Psoas muscle (tissue), 8 donors: ENCODE data around the gene NFIC. TPM values are rescaled to one million over a fixed set of nuclear protein-coding genes. Genes with fewer than 3 reads are reported as not detected.
A peak's percentile ranks its signal among the peaks of the same experiment; 100 is the strongest.

Source experiments
- ATAC-seq, 4 donors: fragments of 200-7000 bp; cut with Tn5 transposase; one replicate each; pipeline ENCODE4 v1.9.1; 2020; ENCODE audit warnings: moderate library complexity in 3 of 4, mild to moderate bottlenecking in 2 of 4
- DNase-seq, 2 donors: peaks; one replicate each; pipeline ENCODE4 v3.0.0-alpha.2; 2020
- H3K27ac ChIP-seq: fragments of 200-600 bp; one replicate; pipeline ENCODE4 v1.8.0; 2022
- H3K27me3 ChIP-seq, 3 donors: fragments of 200-600 bp in 1 of 3; one replicate each; pipeline versions ENCODE4 v1.6.1 to v1.8.0; 2013 to 2022; ENCODE audit warnings: low read length in 2 of 3, mild to moderate bottlenecking in 2 of 3, moderate library complexity in 1 of 3; ENCODE audit not compliant: insufficient read depth in 3 of 3
- H3K36me3 ChIP-seq, 2 donors: fragments of 200-600 bp in 1 of 2; one replicate each; pipeline versions ENCODE4 v1.6.1 to v1.8.0; 2013 to 2022; ENCODE audit warnings: low read depth in 1 of 2, mild to moderate bottlenecking in 1 of 2, moderate library complexity in 1 of 2; ENCODE audit not compliant: insufficient read depth in 1 of 2
- H3K4me1 ChIP-seq: fragments of 200-600 bp; one replicate; pipeline ENCODE4 v1.8.0; 2022
- H3K4me3 ChIP-seq: fragments of 200-600 bp; one replicate; pipeline ENCODE4 v1.8.0; 2022; ENCODE audit warnings: mild to moderate bottlenecking
- H3K9me3 ChIP-seq: fragments of 200-600 bp; one replicate; pipeline ENCODE4 v1.8.0; 2022
- WGBS, 3 donors: extraction: QIAGEN DNeasy Blood & Tissue Kit; methylation state at CpG; one replicate each; pipeline versions ENCODE4 v1.1.6 to v1.1.7; 2013; 5-methylcytosine and 5-hydroxymethylcytosine counted together
- intact Hi-C, 2 donors: fragments of 100-400 bp; cut with DNase I; formaldehyde crosslinking; loops; one replicate each; pipeline versions ENCODE4 v1.11.0 to v1.14.2; 2022
- polyA plus RNA-seq, 3 donors: library from polyadenylated mRNA; stranded (reverse); fragments of 200-250 nt; gene quantifications; one replicate each; pipeline ENCODE4 v1.2.3, GENCODE V29; 2013
- total RNA-seq, 4 donors: library from RNA; stranded (reverse); fragmentation: NEBNext Ultra II Directional in 2 of 4; extraction: Animal tissue kit (Norgen Biotek cat#: 25700) in 2 of 4; gene quantifications; one replicate each; pipeline versions ENCODE4 v1.2.1 to v1.2.4, GENCODE V29; 2021 to 2023
- TF ChIP-seq, protein P1 (sequence below): fragments of 200-600 bp; IDR thresholded peaks from one replicate; pipeline ENCODE4 v1.8.0; 2022; ENCODE audit warnings: antibody characterized with exemption
- donor health status: healthy with polysubstance abuse.
- donor health status: DM: no; HTN: no; CAD: no; lungs with moderate emphysema.
- donor health status: Bipolar disorder and iron deficiency.
- donor health status: healthy.
- donor health status: DM: yes; HTN: yes; CAD: no.
- donor health status: DM: no; HTN: no; CAD: no.
- donor health status: DM: no; HTN: no; CAD: no.
- donor health status: DM: yes; HTN: yes; CAD: no.

The NFIC gene
- total and polyA plus RNA-seq, 7 donors, result 100.0 to 439 (median 270) TPM

DNA sequence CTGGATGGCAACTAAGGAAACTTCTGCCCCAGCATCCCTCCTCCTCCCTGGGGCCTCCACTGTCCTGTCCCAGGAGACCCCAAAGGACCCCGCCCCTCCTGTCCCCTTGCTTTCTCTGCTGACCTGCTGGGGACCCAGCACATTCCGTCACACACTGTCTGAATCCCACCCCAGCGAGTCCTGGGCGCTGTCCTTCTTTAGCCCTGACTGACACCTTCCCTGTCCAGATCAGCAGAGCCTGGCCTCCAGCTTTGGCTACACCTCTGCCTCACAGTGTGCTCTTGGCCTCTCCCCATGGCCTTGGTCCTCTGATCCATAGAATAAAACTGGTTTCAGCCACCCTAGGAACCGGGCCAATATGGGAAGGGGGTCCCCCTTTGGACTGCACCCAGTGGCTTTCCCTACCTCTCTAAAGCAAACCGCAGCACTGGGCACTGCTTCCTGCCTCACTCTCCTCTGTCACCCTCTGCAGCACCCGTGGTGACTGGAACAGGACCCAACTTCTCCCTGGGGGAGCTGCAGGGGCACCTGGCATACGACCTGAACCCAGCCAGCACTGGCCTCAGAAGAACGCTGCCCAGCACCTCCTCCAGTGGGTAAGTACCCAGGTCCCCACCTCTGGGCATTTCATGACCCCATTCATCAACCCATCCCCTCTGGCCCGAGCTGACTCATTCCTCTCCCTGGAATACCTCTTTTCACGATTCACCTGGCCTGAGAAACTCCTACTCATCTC is 67.6 kb downstream of the NFIC start:
- TF ChIP-seq, protein P1, sequence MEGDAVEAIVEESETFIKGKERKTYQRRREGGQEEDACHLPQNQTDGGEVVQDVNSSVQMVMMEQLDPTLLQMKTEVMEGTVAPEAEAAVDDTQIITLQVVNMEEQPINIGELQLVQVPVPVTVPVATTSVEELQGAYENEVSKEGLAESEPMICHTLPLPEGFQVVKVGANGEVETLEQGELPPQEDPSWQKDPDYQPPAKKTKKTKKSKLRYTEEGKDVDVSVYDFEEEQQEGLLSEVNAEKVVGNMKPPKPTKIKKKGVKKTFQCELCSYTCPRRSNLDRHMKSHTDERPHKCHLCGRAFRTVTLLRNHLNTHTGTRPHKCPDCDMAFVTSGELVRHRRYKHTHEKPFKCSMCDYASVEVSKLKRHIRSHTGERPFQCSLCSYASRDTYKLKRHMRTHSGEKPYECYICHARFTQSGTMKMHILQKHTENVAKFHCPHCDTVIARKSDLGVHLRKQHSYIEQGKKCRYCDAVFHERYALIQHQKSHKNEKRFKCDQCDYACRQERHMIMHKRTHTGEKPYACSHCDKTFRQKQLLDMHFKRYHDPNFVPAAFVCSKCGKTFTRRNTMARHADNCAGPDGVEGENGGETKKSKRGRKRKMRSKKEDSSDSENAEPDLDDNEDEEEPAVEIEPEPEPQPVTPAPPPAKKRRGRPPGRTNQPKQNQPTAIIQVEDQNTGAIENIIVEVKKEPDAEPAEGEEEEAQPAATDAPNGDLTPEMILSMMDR, result no peak
- H3K27me3 ChIP-seq, result no peaks in the 10 kb centered on the region
- 87 to 93% (median 89%) methylated on average over 11 of the region's 11 CpGs for WGBS, 3 donors
- H3K9me3 ChIP-seq, result no peaks in the 10 kb centered on the region
- intact Hi-C loops, result loop anchor here (5.0 kb wide), 1 partner anchor 87 kb away; no protein-coding TSS in a partner anchor
- peaks cover 40% of the 10 kb centered on the region for H3K4me1 ChIP-seq
- peak overlapping the region; percentile 62 for H3K4me3 ChIP-seq
- H3K27ac ChIP-seq, result peak overlapping the region; percentile 90
- DNase-seq (peak in 1 of 2 donors; percentile 50), ATAC-seq (no peak)
- H3K36me3 ChIP-seq, result peaks cover 5 to 71% of the 10 kb centered on the region in 2 donors

DNA sequence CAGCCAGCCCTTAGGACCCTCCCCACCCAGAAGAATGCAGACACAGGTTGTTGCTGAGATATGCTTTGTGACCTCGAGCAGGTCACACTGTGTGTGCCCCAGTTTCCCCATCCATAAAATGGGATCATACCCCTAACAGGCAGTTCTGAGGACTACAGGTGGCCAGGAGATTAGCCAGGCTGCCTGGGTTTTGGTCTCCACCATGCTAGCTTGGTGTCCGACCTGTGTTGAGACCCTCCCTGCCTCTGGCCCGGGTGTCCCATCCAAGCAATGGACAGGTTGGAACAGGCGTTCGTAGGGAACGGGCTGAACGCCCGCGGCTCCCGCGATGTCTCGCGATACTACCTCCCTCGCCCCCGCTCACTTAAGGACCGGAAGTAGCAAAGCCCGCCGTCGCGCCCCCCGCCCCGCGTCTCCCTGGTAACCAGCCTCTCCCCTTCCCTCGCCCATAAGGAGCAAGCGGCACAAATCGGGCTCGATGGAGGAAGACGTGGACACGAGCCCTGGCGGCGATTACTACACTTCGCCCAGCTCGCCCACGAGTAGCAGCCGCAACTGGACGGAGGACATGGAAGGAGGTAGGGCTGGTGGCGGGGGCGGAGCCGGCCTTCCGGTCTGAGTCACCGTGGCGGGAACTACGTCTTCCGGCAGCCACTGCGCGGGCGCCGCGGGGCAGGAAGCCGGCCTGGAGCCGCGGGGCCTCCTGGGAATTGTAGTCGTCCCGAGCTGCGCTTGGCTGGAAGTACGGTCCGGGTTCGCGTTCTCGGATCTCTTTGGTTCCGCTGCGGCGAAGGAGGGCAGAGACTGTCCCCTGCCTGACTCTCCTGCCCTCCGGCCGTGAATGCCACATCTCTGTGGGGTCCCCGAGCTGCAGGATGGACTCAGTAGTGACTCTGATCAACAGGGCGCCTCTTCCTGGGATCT is 68.5 kb downstream of the NFIC start:
- intact Hi-C loops, result loop anchor here (5.0 kb wide), 2 partner anchors 33 to 88 kb away; no protein-coding TSS in a partner anchor
- TF ChIP-seq, protein P1, result no peak
- Histone ChIP-seq H3K4me3 (peak overlapping the region; percentile 62), H3K4me1 (peaks cover 34% of the 10 kb centered on the region), H3K9me3 (no peaks in the 10 kb centered on the region), H3K27me3 (no peaks in the 10 kb centered on the region), H3K36me3 (peaks cover 5 to 77% of the 10 kb centered on the region in 2 donors), H3K27ac (peak overlapping the region; percentile 90)
- peak; percentile 89 to 97 (median 90) for ATAC-seq
- WGBS, 3 donors, result 9 to 16% (median 11%) methylated on average over 54 to 67 of the region's 67 CpGs
- peak; percentile 97 to 99 for DNase-seq

DNA sequence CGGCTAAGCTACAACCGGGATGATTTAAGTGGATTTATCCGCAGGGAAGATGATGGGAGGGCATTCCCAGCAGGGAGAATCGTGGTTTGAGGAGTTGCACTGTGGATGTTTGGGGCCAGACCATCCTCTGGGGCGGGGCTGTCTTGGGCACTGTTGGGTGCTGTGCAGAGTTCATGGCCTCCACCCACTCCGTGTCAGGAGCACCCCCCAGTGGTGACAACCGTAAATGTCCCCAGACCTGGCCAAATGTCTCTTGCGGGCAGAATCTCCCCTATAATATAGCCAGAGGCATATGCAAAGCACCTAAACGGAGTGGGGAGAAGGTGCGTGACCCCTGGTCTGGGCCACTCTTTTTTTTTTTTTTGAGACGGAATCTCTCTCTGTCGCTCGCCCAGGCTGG is 73.7 kb downstream of the NFIC start:
- intact Hi-C loops, result no loop called here
- Histone ChIP-seq H3K36me3 (peaks cover 0 to 69% of the 10 kb centered on the region in 2 donors), H3K4me1 (peaks cover 55% of the 10 kb centered on the region)

DNA sequence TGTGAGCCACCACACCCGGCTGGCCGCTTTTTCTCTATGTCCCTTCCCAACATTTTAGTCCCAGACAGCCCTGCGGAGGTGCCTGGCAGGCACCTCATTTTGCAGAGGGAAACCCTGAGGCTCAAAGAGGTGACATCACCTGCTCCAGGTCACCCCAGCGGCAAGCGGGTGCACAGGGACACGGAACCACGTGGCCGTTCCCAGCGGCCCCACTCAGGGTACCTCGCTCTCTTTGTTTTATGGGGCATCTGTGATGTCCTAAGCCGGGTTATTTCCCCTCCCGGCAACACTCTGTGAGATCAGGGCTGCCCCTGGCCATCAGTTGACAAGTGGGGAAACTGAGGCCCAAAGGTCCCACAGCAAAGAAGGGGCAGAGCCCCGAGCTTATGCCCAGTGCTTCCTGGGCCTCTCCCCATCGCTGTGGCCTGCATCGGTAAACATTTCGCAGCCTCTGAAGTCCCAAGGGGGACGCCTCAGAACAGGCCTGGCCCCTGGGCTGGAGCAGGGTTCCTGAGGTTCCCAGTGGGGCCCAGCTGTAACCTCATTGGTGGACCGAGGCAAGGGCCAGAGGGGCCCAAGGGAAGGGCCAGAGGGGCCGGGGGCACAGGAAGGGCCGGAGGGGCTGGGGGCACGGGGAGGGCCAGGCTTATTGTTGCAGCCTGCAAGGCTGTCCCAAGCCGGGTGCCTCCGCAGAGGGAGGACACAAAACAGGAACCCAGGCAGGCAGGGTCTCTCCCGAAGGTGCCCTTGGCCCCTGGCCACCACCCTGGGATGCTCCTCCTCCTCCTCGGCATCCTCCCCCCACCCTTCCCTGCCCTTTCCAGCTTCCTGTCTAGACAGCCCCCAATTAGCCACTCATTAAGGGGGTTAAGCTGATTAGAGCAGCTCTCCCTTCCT is 75.0 kb downstream of the NFIC start:
- H3K4me1 ChIP-seq, result peaks cover 55% of the 10 kb centered on the region

More for the DNA sequence above, 73.7 kb downstream of the NFIC start:
- Histone ChIP-seq H3K9me3 (no peaks in the 10 kb centered on the region), H3K27ac (peak overlapping the region; percentile 71), H3K4me3 (no peak overlapping the region), H3K27me3 (no peaks in the 10 kb centered on the region)
- 68 to 73% (median 70%) methylated on average over 13 of the region's 13 CpGs for WGBS, 3 donors
- TF ChIP-seq, protein P1, result peak; percentile 45
- peak; percentile 66 to 82 for DNase-seq
- ATAC-seq, result peak; percentile 36 to 64 (median 52)

More for the DNA sequence above, 75.0 kb downstream of the NFIC start:
- WGBS, 3 donors, result 74 to 85% (median 75%) methylated on average over 23 to 25 of the region's 25 CpGs
- peaks cover 0 to 70% of the 10 kb centered on the region in 2 donors for H3K36me3 ChIP-seq
- no peaks in the 10 kb centered on the region for H3K9me3 ChIP-seq
- H3K27ac ChIP-seq, result peak overlapping the region; percentile 71
- TF ChIP-seq, protein P1, result no peak
- ATAC-seq, result peak in 3 of 4 donors; percentile 1 to 7 (median 2)
- no peak overlapping the region for H3K4me3 ChIP-seq
- H3K27me3 ChIP-seq, result no peaks in the 10 kb centered on the region
- intact Hi-C loops, result no loop called here
- no peak for DNase-seq
